Left ventricle myocardium inferior (tissue), 1 donor: Measurements from ENCODE around the gene STK38. TPM values are rescaled to one million over a fixed set of nuclear protein-coding genes. Genes with fewer than 3 reads are reported as not detected.

Source experiments
- DNase-seq: peaks from one replicate; pipeline ENCODE4 v3.0.0-alpha.2; 2020
- H3K27ac ChIP-seq: fragments of 200-600 bp; replicated peaks from 2 replicates; pipeline ENCODE4 v1.8.0; 2021
- H3K27me3 ChIP-seq: fragments of 200-600 bp; 2 replicates; pipeline ENCODE4 v1.8.0; 2021; ENCODE audit warnings: low read depth
- H3K36me3 ChIP-seq: fragments of 200-600 bp; 2 replicates; pipeline ENCODE4 v1.8.0; 2021
- H3K4me1 ChIP-seq: fragments of 200-600 bp; 2 replicates; pipeline ENCODE4 v1.8.0; 2021
- H3K4me3 ChIP-seq: fragments of 200-600 bp; 2 replicates; pipeline ENCODE4 v1.8.0; 2021; ENCODE audit warnings: mild to moderate bottlenecking, moderate library complexity
- H3K9me3 ChIP-seq: fragments of 200-600 bp; replicated peaks from 2 replicates; pipeline ENCODE4 v1.8.0; 2021
- intact Hi-C: fragments of 100-400 bp; cut with micrococcal nuclease; formaldehyde crosslinking; loops from one replicate; pipeline ENCODE4 v1.11.0; 2022
- total RNA-seq: library from RNA; stranded (reverse); fragmentation: NEBNext Ultra II Directional; extraction: Animal tissue kit (Norgen Biotek cat#: 25700); gene quantifications from one replicate; pipeline ENCODE4 v1.2.1, GENCODE V29; 2021
- TF ChIP-seq, protein P1 (sequence below): fragments of 200-600 bp; IDR thresholded peaks from 2 replicates; pipeline ENCODE4 v1.8.0; 2021; ENCODE audit warnings: antibody characterized with exemption, mild to moderate bottlenecking, borderline replicate concordance
- donor health status: DM: no; HTN: yes; CAD: no; lungs with severe emphysema.

Gene STK38
- total RNA-seq, 1 donor from 2014 or later = 25.5 TPM

DNA sequence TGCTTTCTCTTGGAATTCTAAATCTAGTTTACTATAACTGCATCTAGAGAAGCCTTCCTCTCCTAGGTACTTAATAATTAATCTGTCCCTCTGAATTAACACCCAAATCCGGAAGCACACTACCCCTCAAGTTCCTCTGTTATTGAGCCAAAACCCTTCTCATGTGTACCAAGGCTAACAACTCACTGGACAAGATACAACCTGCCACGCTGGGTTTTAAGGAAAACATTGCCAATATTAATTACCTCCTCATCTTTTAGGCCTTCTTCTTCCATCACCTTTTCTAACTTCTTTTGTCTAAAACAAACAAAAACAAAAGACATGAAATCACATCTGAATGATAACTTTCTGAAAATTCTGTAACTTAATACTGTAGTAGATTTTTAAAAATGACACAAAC is 21.9 kb downstream of the STK38 start:
- TF ChIP-seq, protein P1, sequence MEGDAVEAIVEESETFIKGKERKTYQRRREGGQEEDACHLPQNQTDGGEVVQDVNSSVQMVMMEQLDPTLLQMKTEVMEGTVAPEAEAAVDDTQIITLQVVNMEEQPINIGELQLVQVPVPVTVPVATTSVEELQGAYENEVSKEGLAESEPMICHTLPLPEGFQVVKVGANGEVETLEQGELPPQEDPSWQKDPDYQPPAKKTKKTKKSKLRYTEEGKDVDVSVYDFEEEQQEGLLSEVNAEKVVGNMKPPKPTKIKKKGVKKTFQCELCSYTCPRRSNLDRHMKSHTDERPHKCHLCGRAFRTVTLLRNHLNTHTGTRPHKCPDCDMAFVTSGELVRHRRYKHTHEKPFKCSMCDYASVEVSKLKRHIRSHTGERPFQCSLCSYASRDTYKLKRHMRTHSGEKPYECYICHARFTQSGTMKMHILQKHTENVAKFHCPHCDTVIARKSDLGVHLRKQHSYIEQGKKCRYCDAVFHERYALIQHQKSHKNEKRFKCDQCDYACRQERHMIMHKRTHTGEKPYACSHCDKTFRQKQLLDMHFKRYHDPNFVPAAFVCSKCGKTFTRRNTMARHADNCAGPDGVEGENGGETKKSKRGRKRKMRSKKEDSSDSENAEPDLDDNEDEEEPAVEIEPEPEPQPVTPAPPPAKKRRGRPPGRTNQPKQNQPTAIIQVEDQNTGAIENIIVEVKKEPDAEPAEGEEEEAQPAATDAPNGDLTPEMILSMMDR = no peak
- intact Hi-C loops = no loop called here
- H3K36me3 ChIP-seq = peaks cover 57% of the 10 kb centered on the region

DNA sequence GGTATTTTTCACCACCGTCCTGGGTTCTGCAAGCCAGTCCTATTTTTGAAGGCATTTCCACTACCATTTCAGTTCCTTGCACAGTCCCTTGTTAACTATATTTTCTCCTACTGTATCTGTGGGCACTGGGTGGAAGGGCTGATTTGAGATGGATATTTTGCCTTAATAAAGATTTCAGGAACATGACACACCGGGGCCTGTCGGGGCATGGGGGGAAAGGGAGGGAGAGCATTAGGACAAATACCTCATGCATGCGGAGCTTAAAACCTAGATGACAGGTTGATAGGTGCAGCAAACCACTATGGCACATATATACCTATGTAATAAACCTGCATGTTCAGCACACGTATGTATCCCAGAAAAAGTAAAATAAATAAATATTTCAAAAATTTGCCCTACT is 22.4 kb downstream of the STK38 start:
- H3K9me3 ChIP-seq = no peaks in the 10 kb centered on the region
- H3K36me3 ChIP-seq = peaks cover 60% of the 10 kb centered on the region
- TF ChIP-seq, protein P1 = no peak
- DNase-seq = no peak
- intact Hi-C loops = no loop called here
- H3K27me3 ChIP-seq = no peaks in the 10 kb centered on the region
- H3K27ac ChIP-seq = no peak overlapping the region
- no peak overlapping the region for H3K4me3 ChIP-seq
- peaks cover 32% of the 10 kb centered on the region for H3K4me1 ChIP-seq

More for the DNA sequence above, 21.9 kb downstream of the STK38 start:
- Histone ChIP-seq H3K27ac (no peak overlapping the region), H3K4me1 (peaks cover 32% of the 10 kb centered on the region), H3K27me3 (no peaks in the 10 kb centered on the region), H3K4me3 (no peak overlapping the region), H3K9me3 (no peaks in the 10 kb centered on the region)
- no peak for DNase-seq

DNA sequence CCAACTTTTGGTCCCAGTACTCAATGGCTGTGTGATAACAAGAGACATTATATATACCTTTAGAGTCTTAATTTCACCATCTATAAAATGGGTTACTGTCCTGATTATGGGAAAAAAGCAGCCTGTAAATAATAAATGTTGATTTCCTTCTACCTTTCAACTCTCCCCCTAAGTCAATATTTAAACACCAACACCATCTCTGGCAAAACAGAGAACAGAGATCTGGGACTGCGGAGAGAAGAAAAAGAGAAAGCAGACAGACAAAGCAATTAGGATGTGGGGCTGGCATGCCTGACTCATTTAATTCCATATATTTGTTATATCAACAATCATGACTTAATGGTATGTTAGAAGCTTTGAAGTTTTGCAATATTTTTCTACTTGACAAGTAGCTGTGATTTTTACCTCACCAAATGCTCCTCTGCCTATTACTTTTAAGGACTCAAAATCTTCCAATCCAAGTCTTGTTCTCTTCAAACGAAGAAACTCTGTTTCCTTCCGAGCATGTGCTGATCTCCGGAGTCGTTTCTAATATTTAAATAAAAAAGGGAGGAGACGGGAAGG is 23.3 kb downstream of the STK38 start:
- Histone ChIP-seq H3K27me3 (no peaks in the 10 kb centered on the region), H3K4me3 (no peak overlapping the region), H3K9me3 (no peaks in the 10 kb centered on the region), H3K4me1 (peaks cover 24% of the 10 kb centered on the region), H3K36me3 (peaks cover 64% of the 10 kb centered on the region), H3K27ac (no peak overlapping the region)
- DNase-seq = no peak
- TF ChIP-seq, protein P1 = no peak
- intact Hi-C loops = no loop called here

DNA sequence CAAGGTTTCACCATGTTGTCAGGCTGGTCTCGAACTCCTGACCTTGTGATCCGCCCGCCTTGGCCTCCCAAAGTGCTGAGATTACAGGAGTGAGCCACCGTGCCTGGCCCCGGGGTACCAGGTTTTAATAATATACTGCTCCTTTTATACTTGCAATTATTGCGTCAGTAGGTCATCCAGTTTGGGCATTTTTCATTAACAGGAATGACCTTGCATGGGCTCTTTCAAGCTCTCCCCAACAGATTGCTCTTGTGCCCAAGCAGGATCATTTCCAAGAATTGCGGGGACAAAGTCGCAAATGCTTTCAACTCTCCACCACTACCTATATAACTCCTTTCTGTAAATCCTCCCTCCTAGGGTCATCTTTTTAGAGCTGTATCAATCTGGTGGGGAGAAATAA is 23.8 kb downstream of the STK38 start:
- intact Hi-C loops = no loop called here
- TF ChIP-seq, protein P1 = no peak
- Histone ChIP-seq H3K27ac (no peak overlapping the region), H3K9me3 (no peaks in the 10 kb centered on the region), H3K4me1 (peaks cover 19% of the 10 kb centered on the region), H3K36me3 (peaks cover 70% of the 10 kb centered on the region), H3K27me3 (no peaks in the 10 kb centered on the region), H3K4me3 (no peak overlapping the region)
- DNase-seq = no peak

DNA sequence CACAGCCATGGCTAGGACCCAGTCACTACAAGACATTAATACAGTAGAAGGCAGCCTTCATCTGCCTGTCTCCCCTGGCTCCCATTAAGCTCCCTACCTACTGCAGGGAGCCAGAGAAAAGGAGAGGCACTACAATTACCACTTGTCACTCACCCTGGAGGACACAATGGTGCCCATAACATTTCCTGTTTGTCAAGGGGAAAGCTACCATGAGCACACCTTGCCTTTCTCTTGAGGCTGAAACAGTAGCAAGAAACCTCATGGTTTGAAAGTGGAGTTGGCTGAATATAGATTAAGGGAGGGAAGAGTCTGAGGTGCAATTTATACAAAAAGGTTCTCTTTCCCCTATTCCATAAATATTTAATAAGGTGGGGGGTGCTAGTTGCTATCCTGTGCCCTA is 27.9 kb downstream of the STK38 start:
- peaks cover 20% of the 10 kb centered on the region for H3K4me1 ChIP-seq
- intact Hi-C loops = no loop called here
- H3K27ac ChIP-seq = no peak overlapping the region
- DNase-seq = no peak
- no peak overlapping the region for H3K4me3 ChIP-seq
- no peaks in the 10 kb centered on the region for H3K9me3 ChIP-seq
- H3K36me3 ChIP-seq = peaks cover 81% of the 10 kb centered on the region
- no peaks in the 10 kb centered on the region for H3K27me3 ChIP-seq
- TF ChIP-seq, protein P1 = no peak
